ENCODE measurements around the gene ELAC2. TPM values are rescaled to one million over a fixed set of nuclear protein-coding genes. Genes with fewer than 3 reads are reported as not detected.

The ELAC2 gene
- total RNA-seq, 1 donor from 2014 or later, result 91.2 TPM

GRCh38 chr17:12995106-12995895, 22.5 kb downstream of the ELAC2 start:
- intact Hi-C loops (cut with micrococcal nuclease), result no loop called here
- Mint-ChIP-seq H3K27ac (no peak overlapping the region), H3K36me3 (ENCODE audit: low read depth) (peaks cover 71% of the 10 kb centered on the region), H3K4me3 (ENCODE audit: low read depth) (no peak overlapping the region), H3K9me3 (no peaks in the 10 kb centered on the region), H3K27me3 (ENCODE audit: low read depth) (no peaks in the 10 kb centered on the region), H3K4me1 (ENCODE audit: low read depth) (no peaks in the 10 kb centered on the region)
- DNase-seq (ENCODE audit: low spot score), result no peak

GRCh38 chr17:12994341-12995074, 23.3 kb downstream of the ELAC2 start:
- DNase-seq (ENCODE audit: low spot score), result no peak
- intact Hi-C loops (cut with micrococcal nuclease), result no loop called here
- Mint-ChIP-seq H3K27me3 (ENCODE audit: low read depth) (no peaks in the 10 kb centered on the region), H3K36me3 (ENCODE audit: low read depth) (peaks cover 78% of the 10 kb centered on the region), H3K27ac (no peak overlapping the region), H3K4me3 (ENCODE audit: low read depth) (no peak overlapping the region), H3K9me3 (no peaks in the 10 kb centered on the region), H3K4me1 (ENCODE audit: low read depth) (no peaks in the 10 kb centered on the region)

GRCh38 chr17:12993631-12994030, 24.2 kb downstream of the ELAC2 start:
- peaks cover 76% of the 10 kb centered on the region for H3K36me3 Mint-ChIP-seq (ENCODE audit: low read depth)
- no peak overlapping the region for H3K4me3 Mint-ChIP-seq (ENCODE audit: low read depth)
- no peaks in the 10 kb centered on the region for H3K27me3 Mint-ChIP-seq (ENCODE audit: low read depth)
- DNase-seq (ENCODE audit: low spot score), result no peak
- no peaks in the 10 kb centered on the region for H3K4me1 Mint-ChIP-seq (ENCODE audit: low read depth)
- no peaks in the 10 kb centered on the region for H3K9me3 Mint-ChIP-seq
- intact Hi-C loops (cut with micrococcal nuclease), result no loop called here
- no peak overlapping the region for H3K27ac Mint-ChIP-seq

GRCh38 chr17:12992676-12993075, 25.2 kb downstream of the ELAC2 start:
- Mint-ChIP-seq H3K36me3 (ENCODE audit: low read depth) (peaks cover 66% of the 10 kb centered on the region), H3K9me3 (no peaks in the 10 kb centered on the region), H3K27ac (no peak overlapping the region), H3K27me3 (ENCODE audit: low read depth) (no peaks in the 10 kb centered on the region), H3K4me1 (ENCODE audit: low read depth) (no peaks in the 10 kb centered on the region), H3K4me3 (ENCODE audit: low read depth) (no peak overlapping the region)
- DNase-seq (ENCODE audit: low spot score), result no peak
- intact Hi-C loops (cut with micrococcal nuclease), result no loop called here

- H3K9me3 Mint-ChIP-seq, result no peaks in the 10 kb centered on the region
- H3K4me1 Mint-ChIP-seq (ENCODE audit: low read depth), result no peaks in the 10 kb centered on the region
- no peak overlapping the region for H3K27ac Mint-ChIP-seq
- H3K36me3 Mint-ChIP-seq (ENCODE audit: low read depth), result peaks cover 49% of the 10 kb centered on the region
- DNase-seq (ENCODE audit: low spot score), result no peak
- intact Hi-C loops (cut with micrococcal nuclease), result no loop called here
- no peaks in the 10 kb centered on the region for H3K27me3 Mint-ChIP-seq (ENCODE audit: low read depth)
- H3K4me3 Mint-ChIP-seq (ENCODE audit: low read depth), result no peak overlapping the region
Measured at GRCh38 chr17:12990926-12991325, 26.9 kb downstream of the ELAC2 start.

GRCh38 chr17:12990041-12990808, 27.6 kb downstream of the ELAC2 start:
- H3K36me3 Mint-ChIP-seq (ENCODE audit: low read depth), result peaks cover 46% of the 10 kb centered on the region
- no peak overlapping the region for H3K27ac Mint-ChIP-seq
- intact Hi-C loops (cut with micrococcal nuclease), result no loop called here
- H3K27me3 Mint-ChIP-seq (ENCODE audit: low read depth), result no peaks in the 10 kb centered on the region
- DNase-seq (ENCODE audit: low spot score), result no peak
- H3K4me3 Mint-ChIP-seq (ENCODE audit: low read depth), result no peak overlapping the region
- H3K4me1 Mint-ChIP-seq (ENCODE audit: low read depth), result no peaks in the 10 kb centered on the region
- H3K9me3 Mint-ChIP-seq, result no peaks in the 10 kb centered on the region

- Mint-ChIP-seq H3K4me1 (ENCODE audit: low read depth) (peaks cover 4% of the 10 kb centered on the region), H3K9me3 (no peaks in the 10 kb centered on the region), H3K4me3 (ENCODE audit: low read depth) (no peak overlapping the region), H3K36me3 (ENCODE audit: low read depth) (peaks cover 23% of the 10 kb centered on the region), H3K27ac (no peak overlapping the region), H3K27me3 (ENCODE audit: low read depth) (no peaks in the 10 kb centered on the region)
- intact Hi-C loops (cut with micrococcal nuclease), result no loop called here
- DNase-seq (ENCODE audit: low spot score), result no peak
Measured at GRCh38 chr17:12987120-12987519, 30.7 kb downstream of the ELAC2 start.

GRCh38 chr17:12985431-12986293, 32.2 kb downstream of the ELAC2 start:
- H3K9me3 Mint-ChIP-seq, result no peaks in the 10 kb centered on the region
- H3K27ac Mint-ChIP-seq, result no peak overlapping the region
- no peak overlapping the region for H3K4me3 Mint-ChIP-seq (ENCODE audit: low read depth)
- no peaks in the 10 kb centered on the region for H3K27me3 Mint-ChIP-seq (ENCODE audit: low read depth)
- peaks cover 9% of the 10 kb centered on the region for H3K36me3 Mint-ChIP-seq (ENCODE audit: low read depth)
- DNase-seq (ENCODE audit: low spot score), result no peak
- H3K4me1 Mint-ChIP-seq (ENCODE audit: low read depth), result peaks cover 4% of the 10 kb centered on the region
- intact Hi-C loops (cut with micrococcal nuclease), result no loop called here

GRCh38 chr17:12983991-12984884, 33.6 kb downstream of the ELAC2 start:
- no peaks in the 10 kb centered on the region for H3K27me3 Mint-ChIP-seq (ENCODE audit: low read depth)
- no peak overlapping the region for H3K4me3 Mint-ChIP-seq (ENCODE audit: low read depth)
- peaks cover 4% of the 10 kb centered on the region for H3K4me1 Mint-ChIP-seq (ENCODE audit: low read depth)

GRCh38 chr17:12982224-12982623, 35.6 kb downstream of the ELAC2 start:
- Mint-ChIP-seq H3K27ac (no peak overlapping the region), H3K4me3 (ENCODE audit: low read depth) (no peak overlapping the region), H3K36me3 (ENCODE audit: low read depth) (no peaks in the 10 kb centered on the region), H3K4me1 (ENCODE audit: low read depth) (peaks cover 4% of the 10 kb centered on the region), H3K27me3 (ENCODE audit: low read depth) (no peaks in the 10 kb centered on the region), H3K9me3 (no peaks in the 10 kb centered on the region)
- no peak for DNase-seq (ENCODE audit: low spot score)
- intact Hi-C loops (cut with micrococcal nuclease), result no loop called here

More at GRCh38 chr17:12983991-12984884, 33.6 kb downstream of the ELAC2 start:
- Mint-ChIP-seq H3K9me3 (no peaks in the 10 kb centered on the region), H3K27ac (no peak overlapping the region), H3K36me3 (ENCODE audit: low read depth) (no peaks in the 10 kb centered on the region)
- DNase-seq (ENCODE audit: low spot score), result no peak
- intact Hi-C loops (cut with micrococcal nuclease), result no loop called here

- Mint-ChIP-seq H3K27me3 (ENCODE audit: low read depth) (no peaks in the 10 kb centered on the region), H3K4me1 (ENCODE audit: low read depth) (peaks cover 4% of the 10 kb centered on the region), H3K36me3 (ENCODE audit: low read depth) (no peaks in the 10 kb centered on the region), H3K4me3 (ENCODE audit: low read depth) (no peak overlapping the region), H3K9me3 (no peaks in the 10 kb centered on the region), H3K27ac (no peak overlapping the region)
- intact Hi-C loops (cut with micrococcal nuclease), result no loop called here
- no peak for DNase-seq (ENCODE audit: low spot score)
Measured at GRCh38 chr17:12979826-12980500, 37.9 kb downstream of the ELAC2 start.
